Muscle of arm (tissue), 12 donors: Measurements from ENCODE around the gene KCNQ5. TPM values are rescaled to one million over a fixed set of nuclear protein-coding genes. Genes with fewer than 3 reads are reported as not detected.

Experiments used
- DNase-seq: peaks from one replicate; pipeline ENCODE4 v3.0.0-alpha.2; 2013
- polyA plus RNA-seq, 12 donors: library from polyadenylated mRNA; unstranded; fragments of 120-200 nt; gene quantifications; one replicate each; pipeline ENCODE4 v1.2.1, GENCODE V29; 2013; ENCODE audit not compliant: insufficient read length in 12 of 12

Gene KCNQ5
- polyA plus RNA-seq, 12 donors, result 0.36 to 2.4 (median 1.3) TPM; not detected in 1

- no peak for DNase-seq
Measured at GRCh38 chr6:72905705-72906478, 284.0 kb downstream of the KCNQ5 start.

GRCh38 chr6:72911463-72912155 is 289.7 kb downstream of the KCNQ5 start:
- no peak for DNase-seq

GRCh38 chr6:72913797-72914196 is 291.9 kb downstream of the KCNQ5 start:
- no peak for DNase-seq

- DNase-seq, result no peak
Measured at GRCh38 chr6:72916298-72916697, 294.4 kb downstream of the KCNQ5 start.

GRCh38 chr6:72916906-72917305 is 295.0 kb downstream of the KCNQ5 start:
- no peak for DNase-seq

GRCh38 chr6:72922401-72922800 is 300.5 kb downstream of the KCNQ5 start:
- no peak for DNase-seq

GRCh38 chr6:72925136-72925535 is 303.3 kb downstream of the KCNQ5 start:
- no peak for DNase-seq

- no peak for DNase-seq
Measured at GRCh38 chr6:72930556-72931132, 308.8 kb downstream of the KCNQ5 start.

GRCh38 chr6:72931325-72931887 is 309.5 kb downstream of the KCNQ5 start:
- DNase-seq, result no peak

GRCh38 chr6:72933233-72933632 is 311.4 kb downstream of the KCNQ5 start:
- DNase-seq, result no peak

GRCh38 chr6:72936766-72937559 is 315.1 kb downstream of the KCNQ5 start:
- no peak for DNase-seq

- DNase-seq, result no peak
Measured at GRCh38 chr6:72938104-72938503, 316.2 kb downstream of the KCNQ5 start.

GRCh38 chr6:72939004-72939403 is 317.1 kb downstream of the KCNQ5 start:
- DNase-seq, result no peak

- no peak for DNase-seq
Measured at GRCh38 chr6:72940265-72940664, 318.4 kb downstream of the KCNQ5 start.

GRCh38 chr6:72941263-72941662 is 319.4 kb downstream of the KCNQ5 start:
- no peak for DNase-seq

- no peak for DNase-seq
Measured at GRCh38 chr6:72941751-72942150, 319.9 kb downstream of the KCNQ5 start.

- no peak for DNase-seq
Measured at GRCh38 chr6:72943699-72944098, 321.8 kb downstream of the KCNQ5 start.

GRCh38 chr6:72944660-72945059 is 322.8 kb downstream of the KCNQ5 start:
- no peak for DNase-seq

GRCh38 chr6:72946774-72947173 is 324.9 kb downstream of the KCNQ5 start:
- DNase-seq, result no peak

GRCh38 chr6:72947534-72947933 is 325.7 kb downstream of the KCNQ5 start:
- no peak for DNase-seq

- no peak for DNase-seq
Measured at GRCh38 chr6:72948153-72948552, 326.3 kb downstream of the KCNQ5 start.
